HG02759 (cell line): Measurements from ENCODE around the gene NEU1.
"Not testable (repeated sequence)": the region's sequence is repeated elsewhere in the genome, so short reads cannot be mapped to it uniquely, and the experiment has no call there.

Source experiments
- ATAC-seq: cut with Tn5 transposase; IDR thresholded peaks from one replicate; pipeline ENCODE4 v1.9.1; 2021; ENCODE audit warnings: mild to moderate bottlenecking, moderate library complexity; ENCODE audit not compliant: unreplicated experiment

The NEU1 gene

GRCh38 chr6:31875877-31876276, 13.3 kb upstream of the NEU1 start:
- ATAC-seq = no peak

- no peak for ATAC-seq
Measured at GRCh38 chr6:31874836-31875572, 12.4 kb upstream of the NEU1 start.

- ATAC-seq = no peak
Measured at GRCh38 chr6:31874084-31874670, 11.6 kb upstream of the NEU1 start.

- no peak for ATAC-seq
Measured at GRCh38 chr6:31871046-31871659, 8.5 kb upstream of the NEU1 start.

- no peak for ATAC-seq
Measured at GRCh38 chr6:31870385-31870921, 7.8 kb upstream of the NEU1 start.

GRCh38 chr6:31869343-31869742, 6.7 kb upstream of the NEU1 start:
- ATAC-seq = no peak

GRCh38 chr6:31868658-31868971, 6.0 kb upstream of the NEU1 start:
- not testable (repeated sequence) for ATAC-seq

GRCh38 chr6:31865205-31866118, 2.8 kb upstream of the NEU1 start:
- ATAC-seq = no peak

GRCh38 chr6:31864818-31865204, 2.2 kb upstream of the NEU1 start:
- ATAC-seq = no peak

- not testable (repeated sequence) for ATAC-seq
Measured at GRCh38 chr6:31864123-31864562, 1.5 kb upstream of the NEU1 start.

- ATAC-seq = no peak
Measured at GRCh38 chr6:31861919-31862343, 690 bp downstream of the NEU1 start.

GRCh38 chr6:31861150-31861549, 1.5 kb downstream of the NEU1 start:
- ATAC-seq = no peak

- no peak for ATAC-seq
Measured at GRCh38 chr6:31860349-31860748, 2.3 kb downstream of the NEU1 start.

- no peak for ATAC-seq
Measured at GRCh38 chr6:31859923-31860322, 2.7 kb downstream of the NEU1 start.

GRCh38 chr6:31858707-31859106, 3.9 kb downstream of the NEU1 start:
- ATAC-seq = no peak

GRCh38 chr6:31857774-31858173, 4.8 kb downstream of the NEU1 start:
- not testable (repeated sequence) for ATAC-seq

- not testable (repeated sequence) for ATAC-seq
Measured at GRCh38 chr6:31851980-31852718, 10.5 kb downstream of the NEU1 start.

GRCh38 chr6:31851485-31851832, 11.2 kb downstream of the NEU1 start:
- no peak for ATAC-seq

GRCh38 chr6:31850765-31851484, 11.7 kb downstream of the NEU1 start:
- no peak for ATAC-seq
